HEK293 (cell line): Measurements from ENCODE around the gene KLHL17.

ENCODE experiments used
- CTCF ChIA-PET: fragments of 350-600 bp; formaldehyde crosslinking; extraction: SDS; loops from one replicate; lab custom pipeline; 2021; ENCODE audit warnings: antibody characterized with exemption; lab: Yijun Ruan, JAX
- POLR2A ChIA-PET: fragments of 300-600 bp; formaldehyde crosslinking; extraction: SDS; loops from one replicate; lab custom pipeline; 2020; ENCODE audit warnings: antibody characterized with exemption, inconsistent platforms; lab: Yijun Ruan, JAX
- H3K27ac ChIP-seq: fragments of 200-500 bp; sonication (Bioruptor generic); 2 replicates; pipeline ENCODE4 v1.5.1; 2014; ENCODE audit warnings: low read depth, low read length, control low read depth, inconsistent platforms; ENCODE audit errors: extremely low read depth
- H3K36me3 ChIP-seq, 2 experiments: fragments of 200-500 bp in 1 of 2; sonication (Bioruptor generic) in 1 of 2; 1 replicate in 1 of 2; 2 replicates in 1 of 2; pipeline ENCODE4 v1.5.1; 2014 to 2017; ENCODE audit warnings: inconsistent platforms in 2 of 2, low read length in 2 of 2; ENCODE audit not compliant: control insufficient read depth in 2 of 2, insufficient read depth in 1 of 2
- H3K4me1 ChIP-seq: fragments of 200-500 bp; sonication (Bioruptor generic); 2 replicates; pipeline ENCODE4 v1.5.1; 2014; ENCODE audit warnings: mild to moderate bottlenecking, low read length, inconsistent platforms; ENCODE audit not compliant: control insufficient read depth, insufficient read depth
- H3K4me3 ChIP-seq: 2 replicates; pipeline ENCODE4 v1.5.1; 2011; ENCODE audit warnings: low read depth, mild to moderate bottlenecking, control low read depth, low read length, moderate library complexity
- H3K9me3 ChIP-seq: fragments of 200-500 bp; sonication (Bioruptor generic); 2 replicates; pipeline ENCODE4 v1.5.1; 2014; ENCODE audit warnings: low read depth, low read length, inconsistent platforms; ENCODE audit not compliant: control insufficient read depth, insufficient read depth
- BCL11A ChIP-seq: fragments of 450-650 bp; formaldehyde crosslinking; IDR thresholded peaks from 2 replicates; pipeline ENCODE4 v1.5.1; 2016; ENCODE audit warnings: low read depth, missing biosample characterization, missing genetic modification characterization
- KLF1 ChIP-seq: fragments of 450-650 bp; formaldehyde crosslinking; IDR thresholded peaks from 2 replicates; pipeline ENCODE4 v1.5.1; 2016; ENCODE audit warnings: missing biosample characterization, missing genetic modification characterization
- MZF1 ChIP-seq: fragments of 450-650 bp; formaldehyde crosslinking; IDR thresholded peaks from 2 replicates; pipeline ENCODE4 v1.5.1; 2017; ENCODE audit warnings: missing biosample characterization, missing genetic modification characterization, borderline replicate concordance
- OSR2 ChIP-seq: fragments of 450-650 bp; formaldehyde crosslinking; IDR thresholded peaks from 2 replicates; pipeline ENCODE4 v1.5.1; 2016; ENCODE audit warnings: missing biosample characterization, missing genetic modification characterization
- SP7 ChIP-seq: fragments of 450-650 bp; formaldehyde crosslinking; IDR thresholded peaks from 2 replicates; pipeline ENCODE4 v1.5.1; 2016; ENCODE audit warnings: missing biosample characterization, missing genetic modification characterization
- TCF7L2 ChIP-seq: IDR thresholded peaks from 2 replicates; pipeline ENCODE4 v1.6.1; 2011; ENCODE audit warnings: low read depth, mild to moderate bottlenecking, inconsistent platforms, low read length, moderate library complexity, borderline replicate concordance
- ZBTB6 ChIP-seq: fragments of 450-650 bp; formaldehyde crosslinking; IDR thresholded peaks from 2 replicates; pipeline ENCODE4 v1.5.1; 2017; ENCODE audit warnings: missing biosample characterization, missing genetic modification characterization
- ZEB2 ChIP-seq: fragments of 450-650 bp; formaldehyde crosslinking; IDR thresholded peaks from 2 replicates; pipeline ENCODE4 v1.5.1; 2016; ENCODE audit warnings: missing biosample characterization, missing genetic modification characterization
- ZNF157 ChIP-seq: fragments of 450-650 bp; formaldehyde crosslinking; IDR thresholded peaks from 2 replicates; pipeline ENCODE4 v1.5.1; 2016; ENCODE audit warnings: missing biosample characterization, missing genetic modification characterization
- ZNF544 ChIP-seq: fragments of 450-650 bp; formaldehyde crosslinking; IDR thresholded peaks from 2 replicates; pipeline ENCODE4 v1.5.0; 2017; ENCODE audit warnings: missing biosample characterization, missing genetic modification characterization
- ZNF837 ChIP-seq: fragments of 450-650 bp; formaldehyde crosslinking; IDR thresholded peaks from 2 replicates; pipeline ENCODE4 v1.5.1; 2016; ENCODE audit warnings: missing biosample characterization, missing genetic modification characterization
- ZXDB ChIP-seq: fragments of 450-650 bp; formaldehyde crosslinking; IDR thresholded peaks from 2 replicates; pipeline ENCODE4 v1.5.1; 2016; ENCODE audit warnings: missing biosample characterization, missing genetic modification characterization
- TF ChIP-seq, protein P1 (sequence below): fragments of 450-650 bp; formaldehyde crosslinking; IDR thresholded peaks from 2 replicates; pipeline ENCODE4 v1.5.1; 2017; ENCODE audit warnings: missing biosample characterization, missing genetic modification characterization
- TF ChIP-seq, protein P2 (sequence below): fragments of 450-650 bp; formaldehyde crosslinking; IDR thresholded peaks from 2 replicates; pipeline ENCODE4 v1.5.1; 2016; ENCODE audit warnings: missing biosample characterization, missing genetic modification characterization
- TF ChIP-seq, protein P3 (sequence below): fragments of 450-650 bp; formaldehyde crosslinking; IDR thresholded peaks from 2 replicates; pipeline ENCODE4 v1.5.1; 2016; ENCODE audit warnings: missing biosample characterization, missing genetic modification characterization

The KLHL17 gene

DNA sequence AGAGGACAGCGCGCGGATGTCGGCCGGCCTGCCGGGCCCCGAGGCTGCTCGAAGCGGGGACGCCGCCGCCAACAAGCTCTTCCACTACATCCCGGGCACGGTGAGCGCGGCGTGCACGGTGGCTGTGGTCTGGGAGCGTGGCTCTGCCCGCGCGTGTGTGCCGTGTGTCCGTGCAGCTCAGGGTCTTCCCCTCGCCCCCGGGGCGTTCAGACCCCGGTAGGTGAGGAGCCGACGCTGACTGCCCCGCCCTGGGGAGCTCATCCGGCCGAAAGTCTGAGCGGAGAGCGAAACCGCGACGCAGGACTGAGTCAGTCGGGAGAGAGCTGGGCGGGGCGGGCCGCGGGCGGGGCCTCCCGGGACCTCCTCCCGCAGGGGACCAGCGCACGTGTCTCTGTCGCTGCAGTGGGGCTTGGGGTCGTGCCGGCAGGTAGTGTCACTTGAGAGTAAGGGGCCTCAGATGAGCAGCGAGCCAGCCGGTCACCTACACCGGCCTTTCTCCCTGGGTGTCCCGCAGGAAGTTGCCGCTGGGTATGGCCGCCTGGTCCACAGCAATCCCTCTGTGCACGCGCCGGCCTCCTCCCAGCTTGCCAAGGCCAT lies 6.4 kb downstream of the KLHL17 start (continued):
- no peak for TF ChIP-seq BCL11A (tag by site-specific recombination)
- no peak for TF ChIP-seq ZNF157 (tag by site-specific recombination)
- TF ChIP-seq, protein P1, sequence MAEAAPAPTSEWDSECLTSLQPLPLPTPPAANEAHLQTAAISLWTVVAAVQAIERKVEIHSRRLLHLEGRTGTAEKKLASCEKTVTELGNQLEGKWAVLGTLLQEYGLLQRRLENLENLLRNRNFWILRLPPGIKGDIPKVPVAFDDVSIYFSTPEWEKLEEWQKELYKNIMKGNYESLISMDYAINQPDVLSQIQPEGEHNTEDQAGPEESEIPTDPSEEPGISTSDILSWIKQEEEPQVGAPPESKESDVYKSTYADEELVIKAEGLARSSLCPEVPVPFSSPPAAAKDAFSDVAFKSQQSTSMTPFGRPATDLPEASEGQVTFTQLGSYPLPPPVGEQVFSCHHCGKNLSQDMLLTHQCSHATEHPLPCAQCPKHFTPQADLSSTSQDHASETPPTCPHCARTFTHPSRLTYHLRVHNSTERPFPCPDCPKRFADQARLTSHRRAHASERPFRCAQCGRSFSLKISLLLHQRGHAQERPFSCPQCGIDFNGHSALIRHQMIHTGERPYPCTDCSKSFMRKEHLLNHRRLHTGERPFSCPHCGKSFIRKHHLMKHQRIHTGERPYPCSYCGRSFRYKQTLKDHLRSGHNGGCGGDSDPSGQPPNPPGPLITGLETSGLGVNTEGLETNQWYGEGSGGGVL (tag by site-specific recombination), result no peak
- TF ChIP-seq OSR2 (tag by site-specific recombination), result no peak
- TF ChIP-seq ZNF544, result no peak
- peak; percentile 71 for TF ChIP-seq ZEB2
- TF ChIP-seq, protein P2, sequence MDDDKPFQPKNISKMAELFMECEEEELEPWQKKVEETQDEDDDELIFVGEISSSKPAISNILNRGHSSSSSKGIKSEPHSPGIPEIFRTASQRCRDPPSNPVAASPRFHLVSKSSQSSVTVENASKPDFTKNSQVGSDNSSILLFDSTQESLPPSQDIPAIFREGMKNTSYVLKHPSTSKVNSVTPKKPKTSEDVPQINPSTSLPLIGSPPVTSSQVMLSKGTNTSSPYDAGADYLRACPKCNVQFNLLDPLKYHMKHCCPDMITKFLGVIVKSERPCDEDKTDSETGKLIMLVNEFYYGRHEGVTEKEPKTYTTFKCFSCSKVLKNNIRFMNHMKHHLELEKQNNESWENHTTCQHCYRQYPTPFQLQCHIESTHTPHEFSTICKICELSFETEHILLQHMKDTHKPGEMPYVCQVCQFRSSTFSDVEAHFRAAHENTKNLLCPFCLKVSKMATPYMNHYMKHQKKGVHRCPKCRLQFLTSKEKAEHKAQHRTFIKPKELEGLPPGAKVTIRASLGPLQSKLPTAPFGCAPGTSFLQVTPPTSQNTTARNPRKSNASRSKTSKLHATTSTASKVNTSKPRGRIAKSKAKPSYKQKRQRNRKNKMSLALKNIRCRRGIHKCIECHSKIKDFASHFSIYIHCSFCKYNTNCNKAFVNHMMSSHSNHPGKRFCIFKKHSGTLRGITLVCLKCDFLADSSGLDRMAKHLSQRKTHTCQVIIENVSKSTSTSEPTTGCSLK (tag by site-specific recombination), result no peak
- TF ChIP-seq, protein P3, sequence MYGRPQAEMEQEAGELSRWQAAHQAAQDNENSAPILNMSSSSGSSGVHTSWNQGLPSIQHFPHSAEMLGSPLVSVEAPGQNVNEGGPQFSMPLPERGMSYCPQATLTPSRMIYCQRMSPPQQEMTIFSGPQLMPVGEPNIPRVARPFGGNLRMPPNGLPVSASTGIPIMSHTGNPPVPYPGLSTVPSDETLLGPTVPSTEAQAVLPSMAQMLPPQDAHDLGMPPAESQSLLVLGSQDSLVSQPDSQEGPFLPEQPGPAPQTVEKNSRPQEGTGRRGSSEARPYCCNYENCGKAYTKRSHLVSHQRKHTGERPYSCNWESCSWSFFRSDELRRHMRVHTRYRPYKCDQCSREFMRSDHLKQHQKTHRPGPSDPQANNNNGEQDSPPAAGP, result no peak
- TF ChIP-seq MZF1, result no peak
- peak; percentile 64 for TF ChIP-seq SP7 (tag by site-specific recombination)
- peak; percentile 30; the same call in 1 of the 2 replicates for TF ChIP-seq ZXDB (tag by site-specific recombination)

DNA sequence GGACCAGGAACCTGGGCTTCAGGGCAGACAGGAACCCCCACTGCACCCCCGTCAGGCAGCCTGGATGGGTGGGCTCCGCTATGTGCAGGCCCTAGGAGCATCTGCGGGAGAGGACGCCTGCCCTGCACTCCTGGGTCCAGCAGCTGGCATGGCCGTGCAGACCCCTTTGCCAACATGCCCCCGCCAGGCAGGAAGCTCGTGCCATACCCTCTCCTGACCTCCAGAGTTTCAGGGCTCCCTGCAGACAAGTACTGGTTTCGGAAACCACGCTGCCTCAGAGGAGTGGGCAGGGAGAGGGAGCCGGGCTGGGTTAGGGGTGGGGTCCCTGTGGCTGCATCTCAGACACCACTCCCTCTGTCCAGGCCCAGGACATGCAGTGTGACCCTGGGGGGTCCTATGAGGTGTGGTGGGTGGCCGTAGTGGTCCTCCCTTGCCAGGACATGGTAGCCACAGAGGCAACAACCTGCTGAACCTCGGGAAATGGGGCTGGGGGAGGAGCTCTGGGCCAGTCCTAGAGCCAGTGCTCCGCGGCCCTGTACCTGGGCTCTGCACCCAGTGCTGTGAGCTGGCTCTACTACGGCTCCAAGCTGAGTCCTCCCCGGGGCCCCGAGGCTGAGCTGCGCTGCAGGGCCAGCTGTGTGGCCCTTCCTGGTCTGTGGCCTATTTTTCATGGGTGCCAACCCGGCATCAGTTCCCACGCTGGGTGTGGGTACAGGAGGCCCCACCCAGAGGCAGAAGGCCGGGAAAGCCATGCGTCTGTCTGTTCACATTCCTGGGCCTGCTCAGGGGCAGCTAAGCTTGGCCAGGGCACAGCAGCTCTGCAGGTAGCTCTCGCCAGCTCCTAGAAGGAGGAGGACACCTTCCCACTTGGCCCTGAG lies 7.3 kb downstream of the KLHL17 start:
- Histone ChIP-seq H3K9me3 (no peaks in the 10 kb centered on the region), H3K4me3 (no peak overlapping the region), H3K4me1 (peaks cover 5% of the 10 kb centered on the region), H3K27ac (no peak overlapping the region), H3K36me3 (peaks cover 0 to 24% of the 10 kb centered on the region in 2 experiments; a peak in 1 of 3 replicates)
- POLR2A ChIA-PET, result interaction anchor here (1.0 to 1.5 kb wide), 5 partner anchors 8 to 52 kb away, joined by 3 to 28 read pairs (median 6); partner anchors contain the start of genes AGRN and NOC2L
- TF ChIP-seq ZNF837 (tag by site-specific recombination) (no peak), ZBTB6 (tag by site-specific recombination) (peak; percentile 68), TCF7L2 (no peak), KLF1 (tag by site-specific recombination) (peak; percentile 41; the same call in 1 of the 2 replicates)
- CTCF ChIA-PET, result interaction anchor here (1.0 to 1.5 kb wide), 3 partner anchors 17 to 96 kb away, joined by 3 to 4 read pairs (median 4); no protein-coding TSS in a partner anchor
